Fibroblast of gingiva (primary cell): Measurements from ENCODE around the gene TVP23C.

Source experiments
- DNase-seq: peaks from one replicate; pipeline ENCODE4 v3.0.0-alpha.2; 2011; ENCODE audit warnings: low read depth

Gene TVP23C

GRCh38 chr17:15465045-15465701 is 98.1 kb downstream of the TVP23C start:
- DNase-seq: no peak

- no peak for DNase-seq
Observed at GRCh38 chr17:15464231-15464985, 98.9 kb downstream of the TVP23C start.

GRCh38 chr17:15462976-15463772 is 100.1 kb downstream of the TVP23C start:
- peak; percentile 83 for DNase-seq

- no peak for DNase-seq
Observed at GRCh38 chr17:15457723-15458094, 105.6 kb downstream of the TVP23C start.

GRCh38 chr17:15456972-15457722 is 106.1 kb downstream of the TVP23C start:
- DNase-seq: peak; percentile 98

- DNase-seq: no peak
Observed at GRCh38 chr17:15456496-15456895, 106.8 kb downstream of the TVP23C start.

- DNase-seq: no peak
Observed at GRCh38 chr17:15454346-15454745, 108.9 kb downstream of the TVP23C start.

- no peak for DNase-seq
Observed at GRCh38 chr17:15453782-15454181, 109.5 kb downstream of the TVP23C start.

- DNase-seq: peak; percentile 40
Observed at GRCh38 chr17:15453246-15453645, 110.0 kb downstream of the TVP23C start.

GRCh38 chr17:15452746-15453145 is 110.5 kb downstream of the TVP23C start:
- DNase-seq: no peak
